HCT116 (cell line): ENCODE measurements around the gene PRPF40A. TPM values are rescaled to one million over a fixed set of nuclear protein-coding genes. Genes with fewer than 3 reads are reported as not detected.

Source experiments
- ATAC-seq: fragments of 200-7000 bp; cut with Tn5 transposase; 2 replicates; pipeline ENCODE4 v1.9.1; 2020; ENCODE audit warnings: mild to moderate bottlenecking, moderate library complexity
- BruUV-seq: library from RNA; stranded (reverse); fragments of 400-500 nt; replicated peaks from 2 replicates; lab custom pipeline; 2021; lab: Mats Ljungman, UMichigan
- CTCF ChIA-PET: fragments of 300-600 bp; sonication (Branson Sonifier 250); formaldehyde crosslinking; loops from one replicate; lab custom pipeline; 2021; ENCODE audit warnings: antibody characterized with exemption; lab: Charles Lee
- POLR2A ChIA-PET: fragments of 300-600, 350-600 bp; sonication (Branson Sonifier 250); formaldehyde crosslinking; loops from one replicate; lab custom pipeline; 2021; ENCODE audit warnings: antibody characterized with exemption; lab: Charles Lee
- RAD21 ChIA-PET, 2 experiments: fragments of 300-600 bp; sonication (Branson Sonifier 250); formaldehyde crosslinking; loops; one replicate each; lab custom pipeline; 2023; ENCODE audit warnings: low total read pairs in 2 of 2; ENCODE audit not compliant: uncharacterized antibody in 2 of 2, unreplicated experiment in 2 of 2, low non-redundant PET in 1 of 2; lab: Charles Lee
- DNase-seq: peaks from one replicate; pipeline ENCODE4 v3.0.0-alpha.2; 2010; ENCODE audit warnings: low read depth, low spot score
- H2AFZ ChIP-seq: fragments of 200-600 bp; shearing (Covaris generic), sonication (generic); 2 replicates; pipeline ENCODE4 v1.6.1; 2017; ENCODE audit warnings: low read depth, mixed run types, mixed read lengths, antibody characterized with exemption, low read length; ENCODE audit not compliant: poor library complexity, severe bottlenecking
- H3K27ac ChIP-seq: 2 replicates; pipeline ENCODE4 v1.5.1; 2012; ENCODE audit warnings: low read depth, low read length
- H3K27me3 ChIP-seq: fragments of 200-600 bp; sonication (generic); 2 replicates; pipeline ENCODE4 v1.6.1; 2016; ENCODE audit warnings: mixed run types, low read length, mixed read lengths; ENCODE audit not compliant: insufficient read depth
- H3K36me3 ChIP-seq, 2 experiments: fragments of 200-500 bp in 1 of 2; fragments of 200-600 bp in 1 of 2; sonication (Bioruptor generic) in 1 of 2; sonication (generic) in 1 of 2; 2 replicates each; pipeline versions ENCODE4 v1.5.1 to v1.6.1; 2014 to 2016; ENCODE audit warnings: low read length in 2 of 2, inconsistent platforms in 1 of 2, mixed read lengths in 1 of 2, mixed run types in 1 of 2; ENCODE audit not compliant: insufficient read depth in 2 of 2, control insufficient read depth in 1 of 2
- H3K4me1 ChIP-seq, 2 experiments: fragments of 200-600 bp in 1 of 2; sonication (generic) in 1 of 2; 2 replicates each; pipeline versions ENCODE4 v1.5.1 to v1.6.1; 2012 to 2017; ENCODE audit warnings: low read length in 2 of 2, inconsistent platforms in 1 of 2, mild to moderate bottlenecking in 1 of 2, mixed read lengths in 1 of 2, mixed run types in 1 of 2, moderate library complexity in 1 of 2; ENCODE audit not compliant: insufficient read depth in 2 of 2, control insufficient read depth in 1 of 2
- H3K4me2 ChIP-seq: fragments of 200-600 bp; sonication (generic); 2 replicates; pipeline ENCODE4 v1.6.1; 2017; ENCODE audit warnings: mixed run types, low read length, mixed read lengths
- H3K4me3 ChIP-seq, 2 experiments: fragments of 200-600 bp in 1 of 2; sonication (generic) in 1 of 2; replicated peaks in 1 of 2; 2 replicates each; pipeline ENCODE4 v1.5.1; 2011 to 2016; ENCODE audit warnings: low read length in 2 of 2, control low read depth in 1 of 2, low read depth in 1 of 2, mild to moderate bottlenecking in 1 of 2, mixed read lengths in 1 of 2, mixed run types in 1 of 2
- H3K79me2 ChIP-seq: fragments of 200-600 bp; sonication (generic); 2 replicates; pipeline ENCODE4 v1.6.1; 2017; ENCODE audit warnings: mild to moderate bottlenecking, mixed run types, low read length, moderate library complexity, mixed read lengths; ENCODE audit not compliant: insufficient read depth
- H3K9ac ChIP-seq: fragments of 200-600 bp; sonication (generic); 2 replicates; pipeline ENCODE4 v1.6.1; 2016; ENCODE audit warnings: low read length, mixed read lengths
- H3K9me2 ChIP-seq: fragments of 200-600 bp; sonication (generic), shearing (Covaris generic); 2 replicates; pipeline ENCODE4 v1.6.1; 2017; ENCODE audit warnings: mixed run types, mild to moderate bottlenecking, moderate library complexity; ENCODE audit not compliant: insufficient read depth
- H3K9me3 ChIP-seq, 2 experiments: fragments of 200-500 bp in 1 of 2; fragments of 200-600 bp in 1 of 2; sonication (Bioruptor generic) in 1 of 2; sonication (generic) in 1 of 2; 2 replicates each; pipeline ENCODE4 v1.6.1; 2014 to 2017; ENCODE audit warnings: low read length in 2 of 2, mixed read lengths in 2 of 2, inconsistent platforms in 1 of 2, low read depth in 1 of 2, mild to moderate bottlenecking in 1 of 2, mixed run types in 1 of 2, moderate library complexity in 1 of 2; ENCODE audit not compliant: control insufficient read depth in 1 of 2, insufficient read depth in 1 of 2
- H4K20me1 ChIP-seq: fragments of 200-600 bp; sonication (generic), shearing (Covaris generic); 2 replicates; pipeline ENCODE4 v1.6.1; 2017; ENCODE audit warnings: mixed run types, mild to moderate bottlenecking, moderate library complexity; ENCODE audit not compliant: insufficient read depth
- CBX3 ChIP-seq: IDR thresholded peaks from 2 replicates; pipeline ENCODE4 v1.6.1; 2012; ENCODE audit warnings: low read depth
- CEBPB ChIP-seq: IDR thresholded peaks from 2 replicates; pipeline ENCODE4 v1.6.1; 2012; ENCODE audit warnings: low read depth
- CTCF ChIP-seq, 3 experiments: fragments of 200-600 bp in 1 of 3; sonication (generic) in 1 of 3; IDR thresholded peaks in 2 of 3; conservative IDR thresholded peaks in 1 of 3; 2 replicates each; pipeline ENCODE4 v1.5.1; 2012 to 2017; ENCODE audit warnings: low read depth in 2 of 3, low read length in 2 of 3, antibody characterized with exemption in 1 of 3, borderline replicate concordance in 1 of 3, control low read depth in 1 of 3, mild to moderate bottlenecking in 1 of 3, mixed read lengths in 1 of 3, mixed run types in 1 of 3, moderate library complexity in 1 of 3; ENCODE audit not compliant: insufficient read depth in 1 of 3
- EGR1 ChIP-seq: IDR thresholded peaks from 2 replicates; pipeline ENCODE4 v1.6.1; 2012; ENCODE audit warnings: low read depth
- ELF1 ChIP-seq: IDR thresholded peaks from 2 replicates; pipeline ENCODE4 v1.6.1; 2012; ENCODE audit warnings: low read depth, borderline replicate concordance
- EZH2 ChIP-seq: fragments of 200-600 bp; sonication (generic); IDR thresholded peaks from 2 replicates; pipeline ENCODE4 v1.6.1; 2017; ENCODE audit warnings: antibody characterized with exemption, mixed run types
- FOSL1 ChIP-seq: IDR thresholded peaks from 2 replicates; pipeline ENCODE4 v1.6.1; 2012; ENCODE audit warnings: low read depth
- MAX ChIP-seq: IDR thresholded peaks from 2 replicates; pipeline ENCODE4 v1.6.1; 2012
- POLR2A ChIP-seq: IDR thresholded peaks from 2 replicates; pipeline ENCODE4 v1.7.0; 2011; ENCODE audit warnings: borderline replicate concordance; ENCODE audit not compliant: insufficient read depth, insufficient read length; ENCODE audit errors: extremely low read depth
- REST ChIP-seq: IDR thresholded peaks from 2 replicates; pipeline ENCODE4 v1.6.1; 2012; ENCODE audit warnings: low read depth
- SIN3A ChIP-seq: IDR thresholded peaks from 2 replicates; pipeline ENCODE4 v1.6.1; 2012; ENCODE audit warnings: low read depth
- TCF7L2 ChIP-seq: IDR thresholded peaks from 2 replicates; pipeline ENCODE4 v1.7.0; 2011; ENCODE audit warnings: borderline replicate concordance, inconsistent platforms; ENCODE audit not compliant: insufficient read depth, insufficient read length; ENCODE audit errors: extremely low read depth
- YY1 ChIP-seq: IDR thresholded peaks from 2 replicates; pipeline ENCODE4 v1.6.1; 2011; ENCODE audit warnings: low read length, low read depth, moderate library complexity, mild to moderate bottlenecking; ENCODE audit not compliant: insufficient replicate concordance; ENCODE audit errors: extremely low read depth
- ZFX ChIP-seq: fragments of 450-650 bp; IDR thresholded peaks from 2 replicates; pipeline ENCODE4 v1.6.1; 2017
- ZNF274 ChIP-seq: fragments of 200-500 bp; sonication (Bioruptor generic); IDR thresholded peaks from 2 replicates; pipeline ENCODE4 v1.6.1; 2014; ENCODE audit warnings: mild to moderate bottlenecking, low read depth, low read length, inconsistent platforms
- intact Hi-C: fragments of 100-400 bp; cut with micrococcal nuclease; formaldehyde crosslinking; loops from 2 replicates; pipeline ENCODE4 v1.10.0; 2022
- total RNA-seq: library from RNA; stranded (reverse); gene quantifications from one replicate; pipeline ENCODE4 v1.2.1, GENCODE V29; 2021; ENCODE audit not compliant: unreplicated experiment

PRPF40A gene
- total RNA-seq, 1 experiment from 2014 or later, result 171 TPM

- intact Hi-C loops, result no loop called here
- ChIA-PET POLR2A (no interaction called here), CTCF (no interaction called here), RAD21 (no interaction called here)
- Histone ChIP-seq H3K27ac (no peak overlapping the region), H3K36me3 (peaks cover 21% of the 10 kb centered on the region in 2 experiments), H3K79me2 (peaks cover 80% of the 10 kb centered on the region), H3K9me2 (no peaks in the 10 kb centered on the region), H3K4me1 (no peaks in the 10 kb centered on the region), H3K9ac (no peak overlapping the region), H3K4me2 (no peak overlapping the region), H3K27me3 (no peaks in the 10 kb centered on the region), H3K4me3 (no peak overlapping the region), H2AFZ (no peak overlapping the region), H4K20me1 (peaks cover 28% of the 10 kb centered on the region; the same call in 1 of the 2 replicates), H3K9me3 (no peaks in the 10 kb centered on the region)
- no peak for DNase-seq
- no TSS peak for BruUV-seq
- TF ChIP-seq EZH2 (no peak), TCF7L2 (no peak), FOSL1 (no peak), EGR1 (no peak), ZNF274 (no peak), YY1 (no peak), SIN3A (no peak), POLR2A (no peak)
- no peak for ATAC-seq
Observed at GRCh38 chr2:152682663-152683062, 34.6 kb downstream of the PRPF40A start.

GRCh38 chr2:152678808-152679207 lies 38.5 kb downstream of the PRPF40A start:
- BruUV-seq, result no TSS peak
- H3K9me2 ChIP-seq, result no peaks in the 10 kb centered on the region
- no peak overlapping the region for H3K27ac ChIP-seq
- H3K9me3 ChIP-seq, result no peaks in the 10 kb centered on the region
- H3K4me3 ChIP-seq, result no peak overlapping the region
- ChIA-PET POLR2A (no interaction called here), RAD21 (no interaction called here), CTCF (no interaction called here)
- ATAC-seq, result no peak
- no peak for DNase-seq
- H3K4me1 ChIP-seq, result no peaks in the 10 kb centered on the region
- H3K36me3 ChIP-seq, result peaks cover 34 to 40% of the 10 kb centered on the region in 2 experiments
- intact Hi-C loops, result no loop called here
- H4K20me1 ChIP-seq, result peaks cover 11% of the 10 kb centered on the region; the same call in 1 of the 2 replicates
- no peaks in the 10 kb centered on the region for H3K27me3 ChIP-seq
- no peak overlapping the region for H2AFZ ChIP-seq
- no peak overlapping the region for H3K9ac ChIP-seq
- H3K4me2 ChIP-seq, result no peak overlapping the region
- H3K79me2 ChIP-seq, result peaks cover 58% of the 10 kb centered on the region
- no peak for TF ChIP-seq EZH2
- TF ChIP-seq TCF7L2, result no peak
- TF ChIP-seq CBX3, result no peak
- no peak for TF ChIP-seq ZNF274
- no peak for TF ChIP-seq ELF1
- TF ChIP-seq FOSL1, result no peak
- no peak for TF ChIP-seq CTCF (IDR thresholded peaks at IDR 0.05 in 2 of 3, conservative IDR thresholded peaks at IDR 0.05 in 1 of 3; ENCODE audit: borderline replicate concordance in 1 of 3, insufficient read depth in 1 of 3, low read depth in 2 of 3, low read length in 2 of 3)
- no peak for TF ChIP-seq POLR2A
- no peak for TF ChIP-seq YY1
- no peak for TF ChIP-seq MAX
- no peak for TF ChIP-seq REST
- no peak for TF ChIP-seq CEBPB
- TF ChIP-seq ZFX, result no peak
